Upper lobe of right lung (tissue), 1 donor: ENCODE data around the gene C2CD4C. TPM values are rescaled to one million over a fixed set of nuclear protein-coding genes. Genes with fewer than 3 reads are reported as not detected.

Experiments used
- ATAC-seq: fragments of 200-7000 bp; cut with Tn5 transposase; one replicate; pipeline ENCODE4 v1.9.1; 2020; ENCODE audit warnings: mild to moderate bottlenecking, moderate library complexity
- DNase-seq: peaks from one replicate; pipeline ENCODE4 v3.0.0-alpha.2; 2020
- H3K27ac ChIP-seq: fragments of 200-600 bp; one replicate; pipeline ENCODE4 v1.8.0; 2022
- H3K27me3 ChIP-seq: fragments of 200-600 bp; one replicate; pipeline ENCODE4 v1.8.0; 2022; ENCODE audit warnings: mild to moderate bottlenecking
- H3K36me3 ChIP-seq: fragments of 200-600 bp; one replicate; pipeline ENCODE4 v1.8.0; 2022
- H3K4me1 ChIP-seq: fragments of 200-600 bp; one replicate; pipeline ENCODE4 v1.8.0; 2022
- H3K4me3 ChIP-seq: fragments of 200-600 bp; one replicate; pipeline ENCODE4 v1.8.0; 2022; ENCODE audit warnings: mild to moderate bottlenecking
- H3K9me3 ChIP-seq: fragments of 200-600 bp; one replicate; pipeline ENCODE4 v1.8.0; 2022
- CTCF ChIP-seq: fragments of 200-600 bp; IDR thresholded peaks from one replicate; pipeline ENCODE4 v1.8.0; 2022; ENCODE audit warnings: antibody characterized with exemption
- intact Hi-C: fragments of 100-400 bp; cut with DNase I; formaldehyde crosslinking; loops from one replicate; pipeline ENCODE4 v1.11.0; 2022
- total RNA-seq: library from RNA; stranded (reverse); fragmentation: NEBNext Ultra II Directional; extraction: Animal tissue kit (Norgen Biotek cat#: 25700); gene quantifications from one replicate; pipeline ENCODE4 v1.2.1, GENCODE V29; 2021
- donor health status: DM: no; HTN: yes; CAD: no; lungs with severe emphysema.

C2CD4C gene
- total RNA-seq, 1 donor from 2014 or later, result 2.6 TPM

GRCh38 chr19:436413-436950 lies 27.5 kb upstream of the C2CD4C start:
- ATAC-seq, result peak; percentile 9
- no peaks in the 10 kb centered on the region for H3K4me1 ChIP-seq
- TF ChIP-seq CTCF, result no peak
- H3K27ac ChIP-seq, result no peak overlapping the region
- H3K4me3 ChIP-seq, result no peak overlapping the region
- no peaks in the 10 kb centered on the region for H3K27me3 ChIP-seq
- intact Hi-C loops, result no loop called here
- no peaks in the 10 kb centered on the region for H3K9me3 ChIP-seq
- no peak for DNase-seq
- no peaks in the 10 kb centered on the region for H3K36me3 ChIP-seq

DNA sequence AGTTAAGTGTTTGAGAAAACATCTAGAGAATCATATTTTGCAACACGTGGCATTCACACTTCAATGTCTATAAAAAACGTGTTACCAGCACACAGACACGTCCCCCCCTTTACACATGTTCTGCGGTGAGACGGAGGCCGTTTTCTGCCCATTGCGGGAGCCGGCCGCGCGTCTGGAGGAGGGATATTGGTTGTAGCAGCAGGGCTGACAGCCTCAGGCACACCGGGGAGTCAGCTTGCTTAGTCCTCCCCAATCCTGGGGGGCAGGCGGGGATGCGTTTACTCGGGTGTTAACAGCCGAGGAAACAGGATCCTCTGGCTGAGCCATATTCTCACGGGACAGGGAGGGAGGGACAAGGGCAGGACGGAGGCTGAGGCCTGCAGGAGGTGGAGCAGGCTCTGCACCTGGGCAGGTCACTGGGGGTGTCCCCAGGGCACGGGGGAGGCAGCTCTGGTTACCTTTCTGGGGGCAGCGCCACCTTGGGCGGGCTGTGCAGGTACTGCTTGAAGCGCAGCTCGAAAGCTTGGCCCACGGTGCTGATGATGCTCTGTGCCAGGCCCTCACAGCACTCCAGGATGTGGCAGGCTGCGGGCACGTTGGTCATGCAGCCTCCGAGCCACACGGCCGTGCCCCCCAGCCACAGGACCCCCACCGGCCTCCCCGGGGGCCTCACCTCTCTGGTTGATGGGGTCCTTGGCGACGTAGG lies 26.9 kb upstream of the C2CD4C start:
- no peaks in the 10 kb centered on the region for H3K9me3 ChIP-seq
- H3K27me3 ChIP-seq, result no peaks in the 10 kb centered on the region
- H3K36me3 ChIP-seq, result no peaks in the 10 kb centered on the region
- TF ChIP-seq CTCF, result no peak
- H3K4me1 ChIP-seq, result no peaks in the 10 kb centered on the region
- intact Hi-C loops, result no loop called here
- no peak for DNase-seq
- ATAC-seq, result peak; percentile 8
- H3K4me3 ChIP-seq, result no peak overlapping the region
- no peak overlapping the region for H3K27ac ChIP-seq

GRCh38 chr19:435056-435706 lies 26.2 kb upstream of the C2CD4C start:
- no peak for TF ChIP-seq CTCF
- no peak for ATAC-seq
- Histone ChIP-seq H3K27me3 (no peaks in the 10 kb centered on the region), H3K4me3 (no peak overlapping the region), H3K36me3 (no peaks in the 10 kb centered on the region), H3K4me1 (no peaks in the 10 kb centered on the region), H3K9me3 (no peaks in the 10 kb centered on the region), H3K27ac (no peak overlapping the region)
- intact Hi-C loops, result no loop called here
- DNase-seq, result no peak

GRCh38 chr19:434152-434960 lies 25.4 kb upstream of the C2CD4C start:
- Histone ChIP-seq H3K4me1 (no peaks in the 10 kb centered on the region), H3K27ac (no peak overlapping the region), H3K36me3 (no peaks in the 10 kb centered on the region), H3K4me3 (no peak overlapping the region), H3K27me3 (no peaks in the 10 kb centered on the region), H3K9me3 (no peaks in the 10 kb centered on the region)
- intact Hi-C loops, result no loop called here
- no peak for TF ChIP-seq CTCF
- DNase-seq (no peak), ATAC-seq (no peak)

GRCh38 chr19:430701-431100 lies 21.8 kb upstream of the C2CD4C start:
- no peak for DNase-seq
- Histone ChIP-seq H3K9me3 (no peaks in the 10 kb centered on the region), H3K36me3 (no peaks in the 10 kb centered on the region), H3K4me1 (no peaks in the 10 kb centered on the region), H3K27me3 (no peaks in the 10 kb centered on the region), H3K27ac (no peak overlapping the region), H3K4me3 (no peak overlapping the region)
- no peak for ATAC-seq
- TF ChIP-seq CTCF, result no peak
- intact Hi-C loops, result no loop called here
